H1 (cell line): ENCODE data around the gene FGF14. TPM values are rescaled to one million over a fixed set of nuclear protein-coding genes. Genes with fewer than 3 reads are reported as not detected.

Source experiments
- CTCF ChIA-PET: fragments of 300-600 bp; sonication (Branson Sonifier 250); formaldehyde crosslinking; loops from one replicate; lab custom pipeline; 2021; ENCODE audit not compliant: partially characterized antibody; lab: Charles Lee
- POLR2A ChIA-PET: fragments of 300-600 bp; sonication (Branson Sonifier 250); formaldehyde crosslinking; loops from one replicate; lab custom pipeline; 2021; ENCODE audit warnings: inconsistent platforms; ENCODE audit not compliant: partially characterized antibody; lab: Charles Lee
- DNase-seq, 2 experiments: peaks; one replicate each; pipeline versions ENCODE4 v3.0.0 to v3.0.0-alpha.2; 2010 to 2022; ENCODE audit warnings: low spot score in 2 of 2, low read depth in 1 of 2, mixed read lengths in 1 of 2
- FAIRE-seq: peaks from 2 replicates; lab custom pipeline; 2011; peaks lifted over from hg19 to GRCh38; lab: Jason Lieb, UNC
- H2AFZ ChIP-seq: 2 replicates; pipeline ENCODE4 v1.8.1; 2012; ENCODE audit warnings: low read length, inconsistent platforms
- H2AK5ac ChIP-seq: 2 replicates; pipeline ENCODE4 v1.6.1; 2013; ENCODE audit warnings: low read depth, low read length
- H2BK120ac ChIP-seq: replicated peaks from 2 replicates; pipeline ENCODE3; 2013; ENCODE audit warnings: low read depth, low read length, inconsistent platforms
- H2BK12ac ChIP-seq: 2 replicates; pipeline ENCODE4 v1.6.1; 2013; ENCODE audit warnings: low read depth, low read length
- H2BK15ac ChIP-seq: 2 replicates; pipeline ENCODE4 v1.6.1; 2013; ENCODE audit warnings: low read length
- H2BK20ac ChIP-seq: 2 replicates; pipeline ENCODE4 v1.6.1; 2013; ENCODE audit warnings: low read length
- H2BK5ac ChIP-seq: 2 replicates; pipeline ENCODE4 v1.6.1; 2013; ENCODE audit warnings: low read depth, low read length
- H3K14ac ChIP-seq: 2 replicates; pipeline ENCODE4 v1.6.1; 2013; ENCODE audit warnings: inconsistent platforms; ENCODE audit not compliant: insufficient read length
- H3K18ac ChIP-seq: 2 replicates; pipeline ENCODE4 v1.6.1; 2013; ENCODE audit warnings: low read length; ENCODE audit errors: extremely low read depth
- H3K23ac ChIP-seq: 2 replicates; pipeline ENCODE4 v1.6.1; 2013; ENCODE audit warnings: inconsistent platforms; ENCODE audit not compliant: insufficient read length
- H3K23me2 ChIP-seq: 2 replicates; pipeline ENCODE4 v1.6.1; 2013; ENCODE audit warnings: low read depth, low read length
- H3K27ac ChIP-seq: 2 replicates; pipeline ENCODE4 v1.6.1; 2011; ENCODE audit warnings: low read depth, low read length, inconsistent platforms
- H3K27me3 ChIP-seq, 4 experiments: replicated peaks in 1 of 4; 1 replicate in 1 of 4; 2 replicates in 3 of 4; pipeline versions ENCODE4 v1.6.1 to v1.8.1; 2011 to 2013; ENCODE audit warnings: low read length in 3 of 4, mild to moderate bottlenecking in 3 of 4, inconsistent platforms in 2 of 4, mixed read lengths in 2 of 4, moderate library complexity in 1 of 4; ENCODE audit not compliant: control insufficient read depth in 3 of 4, insufficient read depth in 3 of 4; ENCODE audit errors: extremely low read depth in 1 of 4
- H3K36me3 ChIP-seq, 4 experiments: 2 replicates each; pipeline versions ENCODE4 v1.6.1 to v1.8.1; 2011 to 2013; ENCODE audit warnings: mild to moderate bottlenecking in 4 of 4, low read length in 3 of 4, moderate library complexity in 2 of 4, control low read depth in 1 of 4, inconsistent platforms in 1 of 4; ENCODE audit not compliant: insufficient read depth in 4 of 4, control insufficient read depth in 2 of 4
- H3K4ac ChIP-seq: replicated peaks from 2 replicates; pipeline ENCODE3; 2013; ENCODE audit warnings: low read length, low read depth, mixed read lengths, inconsistent platforms; ENCODE audit not compliant: insufficient read length
- H3K4me1 ChIP-seq, 4 experiments: replicated peaks in 1 of 4; 1 replicate in 1 of 4; 2 replicates in 3 of 4; pipeline versions ENCODE4 v1.6.1 to v1.8.1; 2011 to 2013; ENCODE audit warnings: low read length in 3 of 4, inconsistent platforms in 2 of 4, mixed read lengths in 1 of 4; ENCODE audit not compliant: insufficient read depth in 4 of 4, control insufficient read depth in 3 of 4
- H3K4me2 ChIP-seq, 2 experiments: 2 replicates each; pipeline versions ENCODE4 v1.6.1 to v1.8.1; 2011 to 2013; ENCODE audit warnings: low read depth in 2 of 2, low read length in 2 of 2, control low read depth in 1 of 2, inconsistent platforms in 1 of 2, mild to moderate bottlenecking in 1 of 2; ENCODE audit not compliant: insufficient read depth in 1 of 2
- H3K4me3 ChIP-seq, 4 experiments: fragments of 200-600, 300-600 bp in 1 of 4; sonication (generic), shearing (Covaris generic), sonication (Bioruptor Twin) in 1 of 4; 2 replicates each; pipeline versions ENCODE4 v1.5.1 to v1.8.1; 2011 to 2016; ENCODE audit warnings: low read length in 4 of 4, low read depth in 3 of 4, control low read depth in 2 of 4, inconsistent platforms in 2 of 4, mild to moderate bottlenecking in 2 of 4, mixed read lengths in 1 of 4, moderate library complexity in 1 of 4; ENCODE audit not compliant: insufficient read depth in 2 of 4; ENCODE audit errors: extremely low read depth in 1 of 4
- H3K56ac ChIP-seq: replicated peaks from 2 replicates; pipeline ENCODE3; 2013; ENCODE audit warnings: low read depth, mild to moderate bottlenecking, mixed read lengths, low read length, inconsistent platforms; ENCODE audit not compliant: insufficient read length
- H3K79me1 ChIP-seq: 2 replicates; pipeline ENCODE4 v1.6.1; 2013; ENCODE audit warnings: low read depth, low read length, control low read depth
- H3K79me2 ChIP-seq, 2 experiments: 2 replicates each; pipeline versions ENCODE4 v1.6.1 to v1.8.1; 2012 to 2013; ENCODE audit warnings: low read length in 2 of 2, mild to moderate bottlenecking in 2 of 2, inconsistent platforms in 1 of 2; ENCODE audit not compliant: insufficient read depth in 2 of 2, control insufficient read depth in 1 of 2
- H3K9ac ChIP-seq, 4 experiments: replicated peaks in 1 of 4; 1 replicate in 1 of 4; 2 replicates in 3 of 4; pipeline versions ENCODE4 v1.6.1 to v1.8.1; 2011 to 2013; ENCODE audit warnings: low read depth in 3 of 4, low read length in 3 of 4, control low read depth in 2 of 4, mild to moderate bottlenecking in 2 of 4, moderate library complexity in 2 of 4, inconsistent platforms in 1 of 4; ENCODE audit errors: extremely low read depth in 1 of 4
- H3K9me3 ChIP-seq, 2 experiments: 2 replicates each; pipeline versions ENCODE4 v1.6.1 to v1.8.1; 2012 to 2013; ENCODE audit warnings: mild to moderate bottlenecking in 2 of 2, moderate library complexity in 2 of 2, control low read depth in 1 of 2, inconsistent platforms in 1 of 2, low read depth in 1 of 2, low read length in 1 of 2, mixed read lengths in 1 of 2; ENCODE audit not compliant: insufficient read depth in 2 of 2
- H4K20me1 ChIP-seq, 2 experiments: replicated peaks in 1 of 2; 2 replicates each; pipeline versions ENCODE3 to v1.8.1; 2011 to 2013; ENCODE audit warnings: inconsistent platforms in 2 of 2, low read length in 2 of 2, mild to moderate bottlenecking in 1 of 2; ENCODE audit not compliant: insufficient read depth in 2 of 2, control insufficient read depth in 1 of 2
- H4K5ac ChIP-seq: 2 replicates; pipeline ENCODE4 v1.6.1; 2013; ENCODE audit warnings: low read length, low read depth, mixed read lengths, inconsistent platforms; ENCODE audit not compliant: insufficient read length
- H4K8ac ChIP-seq: 2 replicates; pipeline ENCODE4 v1.8.0; 2013; ENCODE audit warnings: mild to moderate bottlenecking, moderate library complexity, low read length, inconsistent platforms; ENCODE audit not compliant: insufficient read depth; ENCODE audit errors: extremely low read depth
- H4K91ac ChIP-seq: replicated peaks from 2 replicates; pipeline ENCODE3; 2013; ENCODE audit warnings: low read length, mixed read lengths, inconsistent platforms; ENCODE audit not compliant: insufficient read length
- CBX8 ChIP-seq: fragments of 300-800, 300-1000 bp; sonication (generic); IDR thresholded peaks from 2 replicates; pipeline ENCODE4 v1.7.1; 2016; ENCODE audit warnings: low read depth, low read length, borderline replicate concordance
- NRF1 ChIP-seq: IDR thresholded peaks from 2 replicates; pipeline ENCODE4 v1.6.1; 2011; ENCODE audit warnings: mild to moderate bottlenecking, low read depth, low read length, improper control_type of control experiment
- SIRT6 ChIP-seq: IDR thresholded peaks from one replicate; pipeline ENCODE4 v1.7.1; 2012; ENCODE audit warnings: low read length, inconsistent platforms
- SRF ChIP-seq: IDR thresholded peaks from 2 replicates; pipeline ENCODE4 v1.6.1; 2011; ENCODE audit warnings: mild to moderate bottlenecking, low read depth, low read length, moderate library complexity
- TCF12 ChIP-seq: IDR thresholded peaks from 2 replicates; pipeline ENCODE4 v1.6.1; 2011; ENCODE audit warnings: low read depth, mild to moderate bottlenecking, low read length
- ZNF274 ChIP-seq: IDR thresholded peaks from 2 replicates; pipeline ENCODE4 v1.7.0; 2012; ENCODE audit warnings: low read length, borderline replicate concordance; ENCODE audit errors: extremely low read depth
- WGBS, 2 experiments: shearing (Covaris generic) in 1 of 2; methylation state at CpG; one replicate each; pipeline versions ENCODE4 v1.1.6 to v1.1.7; 2013 to 2015; ENCODE audit warnings: low lambda C conversion rate in 2 of 2, mixed read lengths in 2 of 2, inconsistent platforms in 1 of 2, low coverage in 1 of 2, missing lambda C conversion rate in 1 of 2; ENCODE audit not compliant: insufficient replicate concordance in 2 of 2, insufficient coverage in 1 of 2, insufficient read length in 1 of 2; ENCODE audit errors: extremely low coverage in 1 of 2, missing lambda C conversion rate in 1 of 2; 5-methylcytosine and 5-hydroxymethylcytosine counted together
- polyA plus RNA-seq, 7 experiments: library from polyadenylated mRNA; depleted of rRNA in 3 of 7; stranded (reverse) in 5 of 7; unstranded in 2 of 7; fragments of >200 nt in 5 of 7; fragments of 200-250 nt in 2 of 7; gene quantifications; 1 replicate in 5 of 7; 2 replicates in 1 of 7; 4 replicates in 1 of 7; pipeline versions ENCODE4 v1.2.1 to v1.2.3, GENCODE V29; 2011 to 2013; ENCODE audit warnings: missing spikeins in 2 of 7, mixed read lengths in 2 of 7
- total RNA-seq: library from RNA; stranded (reverse); fragmentation: NEBNext Ultra II Directional; extraction: Animal tissue kit (Norgen Biotek cat#: 25700); gene quantifications from 2 replicates; pipeline ENCODE4 v1.2.1, GENCODE V29; 2021
- TF ChIP-seq, protein P1 (sequence below): IDR thresholded peaks from 2 replicates; pipeline ENCODE4 v1.6.1; 2012; ENCODE audit warnings: inconsistent platforms
- TF ChIP-seq, protein P2 (sequence below): IDR thresholded peaks from 2 replicates; pipeline ENCODE4 v1.6.1; 2011; ENCODE audit warnings: low read length, improper control_type of control experiment
- TF ChIP-seq, protein P3 (sequence below), 3 experiments: IDR thresholded peaks; 1 replicate in 2 of 3; 2 replicates in 1 of 3; pipeline versions ENCODE4 v1.5.1 to v1.6.1; 2011; ENCODE audit warnings: low read length in 3 of 3, mild to moderate bottlenecking in 3 of 3, inconsistent platforms in 2 of 3, low read depth in 1 of 3, moderate library complexity in 1 of 3; ENCODE audit not compliant: insufficient read depth in 1 of 3; ENCODE audit errors: control extremely low read depth in 1 of 3

Gene FGF14
- total and polyA plus RNA-seq, 2 of the 8 experiments (the other 6 are each of a cell fraction or from before 2014, with no cell fraction given) = 0.05 to 0.58 TPM

DNA sequence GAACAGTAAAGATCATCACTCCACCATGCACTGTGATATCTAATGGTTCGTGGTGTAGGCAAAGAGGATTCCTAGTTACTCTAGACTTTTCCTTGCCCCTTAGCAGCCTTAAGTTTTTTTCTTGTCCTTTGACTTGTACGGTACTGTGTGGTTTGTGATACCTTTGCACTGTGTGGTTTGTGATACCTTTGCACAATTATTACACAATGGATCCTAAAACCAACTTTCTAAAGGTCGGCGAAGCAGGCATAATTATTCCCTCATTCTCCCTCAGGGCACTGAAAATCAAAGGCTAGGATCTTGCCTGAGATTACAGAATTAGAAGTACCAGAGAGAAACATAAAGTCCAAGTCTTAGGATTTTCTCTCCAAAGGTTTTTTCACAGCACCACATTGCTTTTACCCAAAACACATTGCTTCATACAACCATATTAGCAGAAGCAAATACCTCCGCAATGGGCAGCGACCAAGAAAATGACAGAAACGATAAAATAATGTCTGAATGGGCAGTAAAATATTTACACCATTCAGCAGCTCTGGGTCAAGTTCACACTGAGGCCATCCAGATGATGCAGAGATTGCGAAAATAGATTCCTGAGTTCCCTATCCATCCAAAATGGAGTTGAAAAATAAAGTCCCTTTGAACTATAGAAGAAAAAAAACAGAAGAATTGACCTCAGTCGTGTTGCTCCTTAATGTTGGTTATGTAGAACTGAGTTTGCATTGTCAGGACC lies 106.4 kb downstream of the FGF14 start:
- H3K4me1 ChIP-seq = no peaks in the 10 kb centered on the region
- H3K56ac ChIP-seq = no peak overlapping the region
- no peaks in the 10 kb centered on the region for H3K23me2 ChIP-seq
- no peak overlapping the region for H3K27ac ChIP-seq
- H3K4me3 ChIP-seq = no peak overlapping the region
- no peaks in the 10 kb centered on the region for H3K79me2 ChIP-seq
- H2AK5ac ChIP-seq = no peak overlapping the region
- H3K27me3 ChIP-seq = no peaks in the 10 kb centered on the region
- no peak overlapping the region for H3K4ac ChIP-seq
- 83% methylated on average over 9 of the region's 9 CpGs; no CpG with 5 or more reads in 1 of the 2 experiments for WGBS, 2 experiments
- H4K91ac ChIP-seq = no peak overlapping the region
- no peak for FAIRE-seq
- H3K79me1 ChIP-seq = no peaks in the 10 kb centered on the region
- no peak overlapping the region for H2BK15ac ChIP-seq
- H3K14ac ChIP-seq = no peak overlapping the region
- H3K36me3 ChIP-seq = no peaks in the 10 kb centered on the region
- POLR2A ChIA-PET = no interaction called here
- H2BK5ac ChIP-seq = no peak overlapping the region
- H3K9ac ChIP-seq = no peak overlapping the region
- H2BK120ac ChIP-seq = no peak overlapping the region
- no peaks in the 10 kb centered on the region for H3K9me3 ChIP-seq
- H2BK20ac ChIP-seq = no peak overlapping the region
- no peak overlapping the region for H3K4me2 ChIP-seq
- H3K23ac ChIP-seq = no peak overlapping the region
- no peaks in the 10 kb centered on the region for H4K20me1 ChIP-seq
- H2AFZ ChIP-seq = no peak overlapping the region
- DNase-seq = no peak
- H2BK12ac ChIP-seq = no peak overlapping the region
- no peak overlapping the region for H3K18ac ChIP-seq
- CTCF ChIA-PET = no interaction called here
- no peak overlapping the region for H4K8ac ChIP-seq
- no peak overlapping the region for H4K5ac ChIP-seq
- TF ChIP-seq, protein P1, sequence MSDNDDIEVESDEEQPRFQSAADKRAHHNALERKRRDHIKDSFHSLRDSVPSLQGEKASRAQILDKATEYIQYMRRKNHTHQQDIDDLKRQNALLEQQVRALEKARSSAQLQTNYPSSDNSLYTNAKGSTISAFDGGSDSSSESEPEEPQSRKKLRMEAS = no peak
- no peak for TF ChIP-seq SRF
- TF ChIP-seq, protein P2, sequence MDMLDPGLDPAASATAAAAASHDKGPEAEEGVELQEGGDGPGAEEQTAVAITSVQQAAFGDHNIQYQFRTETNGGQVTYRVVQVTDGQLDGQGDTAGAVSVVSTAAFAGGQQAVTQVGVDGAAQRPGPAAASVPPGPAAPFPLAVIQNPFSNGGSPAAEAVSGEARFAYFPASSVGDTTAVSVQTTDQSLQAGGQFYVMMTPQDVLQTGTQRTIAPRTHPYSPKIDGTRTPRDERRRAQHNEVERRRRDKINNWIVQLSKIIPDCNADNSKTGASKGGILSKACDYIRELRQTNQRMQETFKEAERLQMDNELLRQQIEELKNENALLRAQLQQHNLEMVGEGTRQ = no peak
- TF ChIP-seq CBX8 = no peak
- no peak for TF ChIP-seq ZNF274
- TF ChIP-seq SIRT6 = no peak
- TF ChIP-seq, protein P3, sequence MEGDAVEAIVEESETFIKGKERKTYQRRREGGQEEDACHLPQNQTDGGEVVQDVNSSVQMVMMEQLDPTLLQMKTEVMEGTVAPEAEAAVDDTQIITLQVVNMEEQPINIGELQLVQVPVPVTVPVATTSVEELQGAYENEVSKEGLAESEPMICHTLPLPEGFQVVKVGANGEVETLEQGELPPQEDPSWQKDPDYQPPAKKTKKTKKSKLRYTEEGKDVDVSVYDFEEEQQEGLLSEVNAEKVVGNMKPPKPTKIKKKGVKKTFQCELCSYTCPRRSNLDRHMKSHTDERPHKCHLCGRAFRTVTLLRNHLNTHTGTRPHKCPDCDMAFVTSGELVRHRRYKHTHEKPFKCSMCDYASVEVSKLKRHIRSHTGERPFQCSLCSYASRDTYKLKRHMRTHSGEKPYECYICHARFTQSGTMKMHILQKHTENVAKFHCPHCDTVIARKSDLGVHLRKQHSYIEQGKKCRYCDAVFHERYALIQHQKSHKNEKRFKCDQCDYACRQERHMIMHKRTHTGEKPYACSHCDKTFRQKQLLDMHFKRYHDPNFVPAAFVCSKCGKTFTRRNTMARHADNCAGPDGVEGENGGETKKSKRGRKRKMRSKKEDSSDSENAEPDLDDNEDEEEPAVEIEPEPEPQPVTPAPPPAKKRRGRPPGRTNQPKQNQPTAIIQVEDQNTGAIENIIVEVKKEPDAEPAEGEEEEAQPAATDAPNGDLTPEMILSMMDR (IDR thresholded peaks at IDR 0.05; ENCODE audit: control extremely low read depth in 1 of 3, insufficient read depth in 1 of 3, low read depth in 1 of 3, low read length in 3 of 3) = no peak
- TF ChIP-seq NRF1 = no peak
- no peak for TF ChIP-seq TCF12
